Activated gamma-delta T cell (primary cell): ENCODE results near the gene EIF3K.

Experiments
- DNase-seq: peaks from one replicate; lab custom pipeline; 2025; lab: John Stamatoyannopoulos, UW

The EIF3K gene

DNA sequence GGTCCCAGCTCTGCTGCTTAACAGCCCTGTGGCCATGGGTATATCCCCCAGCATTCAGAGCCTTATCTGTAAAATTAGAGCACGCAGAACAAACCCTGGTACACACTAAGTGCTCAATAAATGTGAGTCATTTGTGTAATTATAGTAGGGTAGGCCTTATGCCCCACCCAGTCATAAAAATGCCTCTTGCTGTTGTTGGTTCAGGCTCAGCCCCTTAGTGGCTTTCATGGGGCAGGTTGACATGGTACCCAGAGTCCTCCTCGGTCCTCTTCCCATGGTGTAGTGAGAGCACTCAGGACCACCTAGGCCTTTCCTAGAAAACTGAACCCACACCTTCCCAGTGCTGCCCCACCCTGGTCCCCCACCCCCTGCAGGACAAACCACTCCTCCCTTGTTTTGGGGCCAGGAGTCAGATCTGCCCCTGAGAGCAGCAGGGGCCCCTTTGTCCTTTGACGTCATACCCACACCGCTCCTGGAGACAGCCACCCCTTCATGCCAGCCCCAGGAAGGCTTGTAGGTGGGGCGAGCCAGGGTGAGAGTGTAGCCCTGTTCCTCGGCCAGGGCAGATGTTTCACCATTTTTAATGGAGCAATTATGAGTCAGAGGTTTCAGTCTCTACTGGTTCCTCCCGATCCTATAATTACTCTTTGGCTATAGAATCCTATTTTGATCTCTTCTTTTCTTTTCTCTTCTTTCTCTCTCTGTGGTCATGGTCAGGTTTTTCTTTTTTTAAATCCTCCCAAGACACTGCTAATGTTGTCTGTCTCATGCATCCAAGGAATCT, 65.3 kb downstream of the EIF3K start:
- no peak for DNase-seq

DNA sequence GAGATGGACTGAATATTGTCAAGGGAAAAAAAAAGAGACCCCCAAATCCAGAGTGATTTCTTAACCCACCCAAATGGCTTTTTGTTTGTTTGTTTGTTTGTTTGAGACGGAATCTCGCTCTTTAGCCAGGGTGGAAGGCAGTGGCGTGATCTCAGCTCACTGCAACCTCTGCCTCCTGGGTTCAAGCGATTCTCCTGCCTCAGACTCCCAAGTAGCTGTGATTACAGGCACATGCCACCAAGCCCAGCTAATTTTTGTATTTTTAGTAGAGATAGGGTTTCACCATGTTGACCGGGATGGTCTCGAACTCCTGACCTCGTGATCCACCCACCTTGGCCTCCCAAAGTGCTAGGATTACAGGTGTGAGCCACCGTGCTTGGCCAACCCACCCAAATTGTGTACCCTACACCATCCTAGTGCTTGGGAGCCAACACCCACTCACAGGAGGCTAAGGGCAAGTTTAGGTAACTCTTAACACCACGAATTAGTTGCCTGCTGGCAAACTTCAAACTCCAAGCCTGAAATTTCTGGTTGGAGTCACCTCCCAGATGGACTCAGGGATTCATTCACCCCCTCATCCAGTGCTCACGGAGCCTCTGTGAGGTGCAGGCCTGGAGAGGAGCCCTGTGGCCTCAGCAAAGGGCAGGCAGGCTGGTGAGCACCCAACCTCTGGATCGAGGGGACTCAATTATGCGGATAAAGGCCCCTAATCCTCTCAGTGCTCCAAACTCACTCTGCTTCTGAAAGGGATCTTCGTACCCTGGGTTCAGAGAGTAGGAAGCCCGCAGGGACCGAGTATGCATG, 66.1 kb downstream of the EIF3K start:
- DNase-seq = no peak

DNA sequence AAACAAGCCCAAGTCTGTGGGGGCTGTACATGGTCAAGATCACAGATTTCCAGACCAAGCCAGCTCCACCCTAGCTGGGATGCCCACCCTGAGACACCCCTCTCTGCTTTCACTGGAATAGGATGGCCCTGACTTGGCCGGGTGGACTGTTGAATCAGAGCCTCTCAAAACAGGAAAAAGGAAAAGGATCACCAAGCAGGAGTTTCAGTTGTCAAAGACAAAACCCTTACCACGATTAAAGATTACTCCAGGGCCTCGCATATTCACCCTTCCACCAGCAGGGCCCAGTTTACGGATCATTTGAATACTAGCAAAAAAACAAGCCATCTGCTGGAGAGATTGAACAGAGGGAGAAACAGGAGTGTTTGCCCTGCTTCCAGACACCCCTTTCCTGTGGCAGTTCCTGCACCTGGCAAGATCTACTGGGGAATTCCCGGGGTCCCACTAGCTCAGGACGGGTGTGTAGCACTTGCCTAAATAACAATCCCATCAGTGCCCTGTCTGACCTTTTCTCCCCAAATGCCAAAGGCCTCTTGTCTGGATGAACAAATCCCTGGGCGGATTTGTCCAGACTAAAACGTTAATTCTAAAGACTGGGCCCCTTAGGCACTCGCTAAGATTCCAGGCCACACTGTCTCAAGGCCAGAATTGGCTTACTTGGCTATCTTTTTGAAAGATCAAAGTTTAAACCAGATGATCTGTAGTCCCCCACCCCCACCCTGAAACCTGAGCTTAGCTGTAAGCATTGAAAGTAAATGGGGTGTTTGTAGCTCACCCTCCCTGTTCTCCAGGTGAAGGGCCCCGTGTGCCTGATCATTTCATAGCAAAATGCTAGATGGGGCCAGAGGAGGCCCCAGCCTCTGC, 66.9 kb downstream of the EIF3K start:
- no peak for DNase-seq

GRCh38 chr19:38686530-38686888, 67.5 kb downstream of the EIF3K start:
- peak; percentile 27 for DNase-seq
